OCI-LY3 (cell line): Measurements from ENCODE around the gene BEAN1.

Experiments used
- H2AFZ ChIP-seq: fragments of 200-600, 300-600 bp; shearing (Covaris generic); 2 replicates; pipeline ENCODE4 v1.6.0; 2014; ENCODE audit warnings: antibody characterized with exemption, low read depth, low read length
- H3K27ac ChIP-seq: fragments of 200-600, 300-600 bp; sonication (generic); 2 replicates; pipeline ENCODE4 v1.5.1; 2014; ENCODE audit warnings: mild to moderate bottlenecking, low read length, moderate library complexity, mixed read lengths
- H3K27me3 ChIP-seq: fragments of 200-600, 300-600 bp; sonication (generic); 2 replicates; pipeline ENCODE4 v1.6.1; 2014; ENCODE audit warnings: low read depth, low read length, mixed read lengths
- H3K36me3 ChIP-seq: fragments of 200-600, 300-600 bp; sonication (generic); replicated peaks from 2 replicates; pipeline ENCODE3; 2014; ENCODE audit warnings: low read depth, low read length, mixed read lengths
- H3K4me1 ChIP-seq: fragments of 300-600, 200-600 bp; sonication (generic); 2 replicates; pipeline ENCODE4 v1.6.1; 2014; ENCODE audit warnings: low read length, mixed read lengths
- H3K4me2 ChIP-seq: fragments of 200-600, 300-600 bp; sonication (generic); 2 replicates; pipeline ENCODE4 v1.6.1; 2014; ENCODE audit warnings: low read length, mixed read lengths
- H3K4me3 ChIP-seq: fragments of 300-600, 200-600 bp; sonication (generic); 2 replicates; pipeline ENCODE4 v1.5.1; 2014; ENCODE audit warnings: antibody characterized with exemption, mild to moderate bottlenecking, low read length, moderate library complexity
- H3K79me2 ChIP-seq: fragments of 300-600, 200-600 bp; shearing (Covaris generic); 2 replicates; pipeline ENCODE4 v1.6.1; 2014; ENCODE audit warnings: mild to moderate bottlenecking, low read length, mixed read lengths
- H3K9ac ChIP-seq: fragments of 300-600, 200-600 bp; shearing (Covaris generic); 2 replicates; pipeline ENCODE4 v1.6.0; 2014; ENCODE audit warnings: mild to moderate bottlenecking, low read length, moderate library complexity
- H3K9me3 ChIP-seq: fragments of 200-600, 300-600 bp; shearing (Covaris generic); 2 replicates; pipeline ENCODE4 v1.6.1; 2014; ENCODE audit warnings: low read length, mixed read lengths; ENCODE audit not compliant: insufficient read depth
- H4K20me1 ChIP-seq: fragments of 200-600, 300-600 bp; sonication (generic); 2 replicates; pipeline ENCODE4 v1.6.1; 2016; ENCODE audit warnings: low read length, mixed read lengths; ENCODE audit not compliant: insufficient read depth
- EZH2phosphoT487 ChIP-seq: fragments of 200-600 bp; shearing (Covaris generic); IDR thresholded peaks from 2 replicates; pipeline ENCODE4 v1.6.1; 2018; ENCODE audit warnings: antibody characterized with exemption, mixed run types, low read depth
- TF ChIP-seq, protein P1 (sequence below): fragments of 200-600, 300-600 bp; sonication (generic); IDR thresholded peaks from 2 replicates; pipeline ENCODE4 v1.5.1; 2014; ENCODE audit warnings: antibody characterized with exemption, low read length, low read depth

Gene BEAN1

DNA sequence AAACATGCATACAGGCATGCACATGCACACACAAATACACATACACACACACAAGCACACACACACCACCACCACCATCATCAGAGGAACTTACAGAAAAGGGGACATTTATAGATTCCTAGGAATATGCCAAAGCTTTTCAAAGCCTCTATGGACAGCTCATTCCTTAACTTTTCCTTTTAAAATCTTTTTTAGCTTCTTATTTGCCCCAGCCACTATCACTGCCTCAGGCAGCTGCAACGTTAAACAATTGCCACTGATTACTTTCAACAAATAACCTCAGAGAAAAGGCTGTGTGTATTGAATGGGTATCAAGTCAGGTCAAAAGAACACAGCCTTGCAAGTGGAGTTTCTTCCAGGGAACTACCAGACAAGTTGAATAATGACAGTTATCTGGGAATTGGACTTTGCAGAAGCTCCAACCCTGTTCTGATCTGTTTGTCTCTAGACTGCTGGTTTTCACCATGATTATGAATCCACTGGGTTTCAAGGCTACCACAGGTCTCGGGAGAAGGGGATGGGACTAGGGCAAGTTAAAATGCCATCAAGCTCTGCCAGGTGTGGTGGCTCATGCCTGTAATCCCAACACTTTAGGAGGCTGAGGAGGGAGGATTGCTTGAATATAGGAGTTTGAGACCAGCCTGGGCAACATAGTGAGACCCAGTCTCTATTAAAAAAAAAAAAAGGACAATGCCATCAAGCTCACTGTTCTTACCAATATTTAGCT lies 21.9 kb upstream of the BEAN1 start:
- H2AFZ ChIP-seq: no peak overlapping the region
- no peak overlapping the region for H3K4me3 ChIP-seq
- no peak overlapping the region for H3K27ac ChIP-seq
- H3K4me2 ChIP-seq: no peak overlapping the region
- H4K20me1 ChIP-seq: no peaks in the 10 kb centered on the region
- TF ChIP-seq, protein P1, sequence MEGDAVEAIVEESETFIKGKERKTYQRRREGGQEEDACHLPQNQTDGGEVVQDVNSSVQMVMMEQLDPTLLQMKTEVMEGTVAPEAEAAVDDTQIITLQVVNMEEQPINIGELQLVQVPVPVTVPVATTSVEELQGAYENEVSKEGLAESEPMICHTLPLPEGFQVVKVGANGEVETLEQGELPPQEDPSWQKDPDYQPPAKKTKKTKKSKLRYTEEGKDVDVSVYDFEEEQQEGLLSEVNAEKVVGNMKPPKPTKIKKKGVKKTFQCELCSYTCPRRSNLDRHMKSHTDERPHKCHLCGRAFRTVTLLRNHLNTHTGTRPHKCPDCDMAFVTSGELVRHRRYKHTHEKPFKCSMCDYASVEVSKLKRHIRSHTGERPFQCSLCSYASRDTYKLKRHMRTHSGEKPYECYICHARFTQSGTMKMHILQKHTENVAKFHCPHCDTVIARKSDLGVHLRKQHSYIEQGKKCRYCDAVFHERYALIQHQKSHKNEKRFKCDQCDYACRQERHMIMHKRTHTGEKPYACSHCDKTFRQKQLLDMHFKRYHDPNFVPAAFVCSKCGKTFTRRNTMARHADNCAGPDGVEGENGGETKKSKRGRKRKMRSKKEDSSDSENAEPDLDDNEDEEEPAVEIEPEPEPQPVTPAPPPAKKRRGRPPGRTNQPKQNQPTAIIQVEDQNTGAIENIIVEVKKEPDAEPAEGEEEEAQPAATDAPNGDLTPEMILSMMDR: no peak
- TF ChIP-seq EZH2phosphoT487: no peak
- no peaks in the 10 kb centered on the region for H3K9me3 ChIP-seq
- no peaks in the 10 kb centered on the region for H3K79me2 ChIP-seq
- peaks cover 12% of the 10 kb centered on the region for H3K4me1 ChIP-seq
- H3K9ac ChIP-seq: no peak overlapping the region
- H3K27me3 ChIP-seq: peaks cover 32% of the 10 kb centered on the region
- no peaks in the 10 kb centered on the region for H3K36me3 ChIP-seq

DNA sequence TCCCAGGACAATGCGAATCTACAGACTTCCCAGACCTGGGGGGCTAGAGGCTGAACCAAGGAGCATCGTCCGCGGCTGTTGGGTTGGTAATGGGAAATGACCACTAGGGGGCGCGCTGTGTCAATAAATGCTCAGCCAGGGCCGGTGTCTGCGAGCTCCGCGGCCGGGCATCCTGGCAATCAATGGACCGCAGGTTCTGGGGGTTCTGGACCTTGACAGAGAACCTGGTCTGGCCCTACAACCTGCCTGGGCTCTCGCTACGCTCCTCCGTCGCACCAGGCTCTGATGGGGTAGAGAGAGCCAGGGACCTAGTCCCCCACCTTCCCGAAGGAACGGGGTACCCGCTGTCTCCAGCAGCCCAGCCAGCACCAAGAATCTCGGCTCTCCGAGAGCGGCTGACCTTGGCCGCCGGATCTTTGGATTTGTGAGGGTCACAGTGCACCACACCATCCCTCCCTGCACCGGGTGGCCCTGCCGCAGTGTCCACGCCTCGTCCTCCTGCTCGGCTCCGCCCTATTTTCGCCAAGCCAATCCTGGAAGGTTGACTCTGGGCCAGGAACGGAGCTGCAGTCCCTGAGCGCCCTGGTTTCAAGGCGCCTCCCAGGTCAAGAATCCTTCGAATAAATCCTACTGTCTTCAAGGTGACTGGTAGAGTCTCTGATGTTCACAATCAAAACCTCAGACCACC lies 20.4 kb upstream of the BEAN1 start:
- no peaks in the 10 kb centered on the region for H3K36me3 ChIP-seq
- no peaks in the 10 kb centered on the region for H3K9me3 ChIP-seq
- H3K4me1 ChIP-seq: peaks cover 12% of the 10 kb centered on the region
- H2AFZ ChIP-seq: peak overlapping the region; percentile 82
- no peak overlapping the region for H3K27ac ChIP-seq
- no peaks in the 10 kb centered on the region for H4K20me1 ChIP-seq
- peak overlapping the region; percentile 96 for H3K4me2 ChIP-seq
- H3K9ac ChIP-seq: peak overlapping the region; percentile 13; the same call in 1 of the 2 replicates
- H3K79me2 ChIP-seq: no peaks in the 10 kb centered on the region
- TF ChIP-seq, protein P1: peak; percentile 92
- no peak for TF ChIP-seq EZH2phosphoT487
- peaks cover 42% of the 10 kb centered on the region for H3K27me3 ChIP-seq
- peak overlapping the region; percentile 78 for H3K4me3 ChIP-seq

DNA sequence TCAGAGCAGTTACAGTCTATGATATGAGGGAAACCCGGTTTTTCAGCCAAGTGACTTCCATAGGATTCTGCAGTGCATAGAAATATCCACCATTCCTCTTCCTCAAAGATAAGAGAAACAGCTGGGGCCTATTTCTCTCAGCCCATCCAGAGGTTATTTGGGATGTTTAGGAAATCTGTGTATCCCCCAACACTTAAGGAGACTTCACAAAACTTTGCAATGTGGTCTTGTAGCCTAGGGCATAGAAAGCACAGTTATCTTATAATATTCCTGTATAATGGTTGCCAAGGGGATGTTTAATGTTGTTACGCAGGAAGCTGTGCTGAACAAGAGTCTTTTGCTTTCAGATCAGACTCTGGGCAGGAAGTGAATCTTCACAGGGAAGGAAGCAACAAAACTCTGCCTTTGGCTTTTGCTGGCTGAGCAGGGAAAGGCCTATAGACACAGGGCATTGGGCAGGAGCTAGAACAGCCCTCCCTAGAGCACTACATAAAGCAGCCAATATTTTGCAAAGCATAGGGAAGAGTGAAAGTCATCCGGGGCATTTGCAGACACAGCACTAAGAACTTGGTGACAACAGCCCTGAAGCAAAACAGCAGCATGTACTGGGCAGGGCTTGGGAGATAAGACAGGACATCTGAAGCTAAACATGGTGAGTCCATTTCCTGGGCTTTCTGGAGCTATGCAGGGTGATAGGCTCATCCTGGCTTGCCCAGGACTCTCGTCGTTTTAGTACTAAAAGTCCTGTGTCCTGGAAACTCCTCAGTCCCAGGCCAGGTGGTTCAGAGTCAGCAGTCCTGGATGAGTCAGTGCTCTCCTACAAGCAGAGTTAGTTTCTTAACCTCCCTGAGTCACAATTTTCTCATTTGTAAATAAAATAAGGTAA lies 18.7 kb upstream of the BEAN1 start:
- H3K27me3 ChIP-seq: peaks cover 42% of the 10 kb centered on the region
- H3K9me3 ChIP-seq: no peaks in the 10 kb centered on the region
- peaks cover 12% of the 10 kb centered on the region for H3K4me1 ChIP-seq
- no peaks in the 10 kb centered on the region for H4K20me1 ChIP-seq
- H2AFZ ChIP-seq: peak overlapping the region; percentile 59; the same call in 1 of the 2 replicates
- no peaks in the 10 kb centered on the region for H3K36me3 ChIP-seq
- H3K9ac ChIP-seq: no peak overlapping the region
- TF ChIP-seq, protein P1: no peak
- TF ChIP-seq EZH2phosphoT487: no peak
- H3K4me3 ChIP-seq: peak overlapping the region; percentile 23; the same call in 1 of the 2 replicates
- H3K27ac ChIP-seq: no peak overlapping the region
- peak overlapping the region; percentile 49 for H3K4me2 ChIP-seq
- H3K79me2 ChIP-seq: no peaks in the 10 kb centered on the region
